Activated B cell treated with CpG ODN at 0.5 μM for 24 hours (primary cell): ENCODE data around the gene ZNF326. TPM values are rescaled to one million over a fixed set of nuclear protein-coding genes. Genes with fewer than 3 reads are reported as not detected.

Source experiments
- ATAC-seq: fragments of 200-7000 bp; cut with Tn5 transposase; one replicate; pipeline ENCODE4 v1.10.0; 2021; ENCODE audit warnings: low read depth, mild to moderate bottlenecking, moderate library complexity
- CTCF ChIA-PET: fragments of 350-600 bp; sonication (Branson Sonifier 250); formaldehyde crosslinking; loops from one replicate; lab custom pipeline; 2021; ENCODE audit warnings: antibody characterized with exemption; lab: Charles Lee
- POLR2A ChIA-PET: fragments of 350-600 bp; sonication (Branson Sonifier 250); formaldehyde crosslinking; loops from one replicate; lab custom pipeline; 2021; ENCODE audit warnings: antibody characterized with exemption; lab: Charles Lee
- DNase-seq: peaks from one replicate; pipeline ENCODE4 v3.0.0; 2022
- H3K27ac Mint-ChIP-seq: one replicate; pipeline ENCODE4 v1.8.0; 2020; ENCODE audit warnings: mixed read lengths
- H3K27me3 Mint-ChIP-seq: one replicate; pipeline ENCODE4 v1.8.0; 2021; ENCODE audit warnings: mixed read lengths
- H3K36me3 Mint-ChIP-seq: one replicate; pipeline ENCODE4 v1.8.0; 2021; ENCODE audit warnings: low read depth, mixed read lengths
- H3K4me1 Mint-ChIP-seq: one replicate; pipeline ENCODE4 v1.8.0; 2021; ENCODE audit warnings: mixed read lengths
- H3K4me3 Mint-ChIP-seq: one replicate; pipeline ENCODE4 v1.8.0; 2020; ENCODE audit warnings: mild to moderate bottlenecking, mixed read lengths
- H3K9me3 Mint-ChIP-seq: one replicate; pipeline ENCODE4 v1.8.0; 2020; ENCODE audit warnings: mixed read lengths
- intact Hi-C: fragments of 100-400 bp; cut with micrococcal nuclease; formaldehyde crosslinking; loops from one replicate; pipeline ENCODE4 v1.15.1; 2024
- total RNA-seq: library from RNA; stranded (reverse); gene quantifications from 2 replicates; pipeline ENCODE4 v1.2.3, GENCODE V29; 2022
- TF ChIP-seq, protein P1 (sequence below): fragments of 200-600 bp; IDR thresholded peaks from one replicate; pipeline ENCODE4 v1.8.0; 2022; ENCODE audit warnings: antibody characterized with exemption, mild to moderate bottlenecking

The ZNF326 gene
- total RNA-seq, 1 donor from 2014 or later: 30.3 TPM

DNA sequence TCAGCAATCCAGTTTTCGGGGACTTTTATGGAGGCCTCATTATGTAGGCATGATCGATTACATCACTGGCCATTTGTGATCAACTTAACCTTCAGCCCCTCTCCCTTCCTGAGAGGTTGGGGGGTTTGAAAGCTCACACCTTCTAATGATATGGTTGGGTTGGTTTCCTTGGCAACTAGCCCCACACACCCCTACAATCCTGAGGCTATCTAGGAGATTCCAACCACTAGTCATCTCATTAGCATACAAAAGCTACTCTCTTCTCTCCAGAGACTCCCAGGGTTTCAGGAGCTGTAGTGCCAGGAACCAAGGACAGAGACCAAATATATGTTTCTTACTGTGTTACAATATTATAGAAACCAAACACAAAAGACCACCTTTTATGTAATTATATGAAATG lies 35.2 kb upstream of the ZNF326 start:
- ATAC-seq (no peak), DNase-seq (no peak)
- Mint-ChIP-seq H3K4me3 (no peak overlapping the region), H3K9me3 (no peaks in the 10 kb centered on the region), H3K36me3 (no peaks in the 10 kb centered on the region), H3K4me1 (peaks cover 16% of the 10 kb centered on the region), H3K27ac (no peak overlapping the region), H3K27me3 (no peaks in the 10 kb centered on the region)
- intact Hi-C loops: no loop called here
- TF ChIP-seq, protein P1, sequence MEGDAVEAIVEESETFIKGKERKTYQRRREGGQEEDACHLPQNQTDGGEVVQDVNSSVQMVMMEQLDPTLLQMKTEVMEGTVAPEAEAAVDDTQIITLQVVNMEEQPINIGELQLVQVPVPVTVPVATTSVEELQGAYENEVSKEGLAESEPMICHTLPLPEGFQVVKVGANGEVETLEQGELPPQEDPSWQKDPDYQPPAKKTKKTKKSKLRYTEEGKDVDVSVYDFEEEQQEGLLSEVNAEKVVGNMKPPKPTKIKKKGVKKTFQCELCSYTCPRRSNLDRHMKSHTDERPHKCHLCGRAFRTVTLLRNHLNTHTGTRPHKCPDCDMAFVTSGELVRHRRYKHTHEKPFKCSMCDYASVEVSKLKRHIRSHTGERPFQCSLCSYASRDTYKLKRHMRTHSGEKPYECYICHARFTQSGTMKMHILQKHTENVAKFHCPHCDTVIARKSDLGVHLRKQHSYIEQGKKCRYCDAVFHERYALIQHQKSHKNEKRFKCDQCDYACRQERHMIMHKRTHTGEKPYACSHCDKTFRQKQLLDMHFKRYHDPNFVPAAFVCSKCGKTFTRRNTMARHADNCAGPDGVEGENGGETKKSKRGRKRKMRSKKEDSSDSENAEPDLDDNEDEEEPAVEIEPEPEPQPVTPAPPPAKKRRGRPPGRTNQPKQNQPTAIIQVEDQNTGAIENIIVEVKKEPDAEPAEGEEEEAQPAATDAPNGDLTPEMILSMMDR: no peak
- CTCF ChIA-PET: no interaction called here
- POLR2A ChIA-PET: no interaction called here

DNA sequence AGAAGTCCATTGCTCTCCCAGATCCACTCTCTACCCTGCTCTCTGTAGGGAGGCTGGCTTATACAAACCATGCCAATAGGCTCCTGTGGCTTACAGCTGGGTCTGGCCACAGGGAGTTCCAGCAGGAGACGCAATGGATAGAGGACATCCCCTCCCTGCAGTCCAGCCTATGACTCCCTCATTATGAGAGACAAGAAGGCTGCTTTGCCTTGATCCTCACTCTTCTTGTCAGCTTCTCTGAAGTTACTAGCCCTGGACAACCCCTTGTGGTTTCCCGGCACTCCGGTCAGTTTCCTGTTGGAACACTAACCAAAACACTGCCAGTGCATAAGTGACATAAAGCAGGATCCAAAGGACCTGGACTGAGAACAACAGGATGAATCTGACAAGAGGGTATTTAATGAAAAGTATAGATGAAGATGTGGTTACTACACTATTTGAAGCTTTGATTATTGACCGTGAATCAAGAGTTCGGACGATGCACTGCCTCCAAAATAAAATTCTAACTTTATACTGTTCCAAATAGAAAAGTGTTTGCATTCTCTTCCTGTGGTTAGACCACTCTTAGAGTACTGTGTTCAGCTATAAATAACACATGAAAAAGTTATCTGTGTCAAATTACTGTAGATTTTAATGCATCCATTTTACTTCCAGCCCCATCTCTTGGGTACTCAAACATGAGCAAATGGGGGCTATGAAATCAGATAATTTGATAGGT lies 32.7 kb upstream of the ZNF326 start:
- CTCF ChIA-PET: no interaction called here
- TF ChIP-seq, protein P1: no peak
- Mint-ChIP-seq H3K27me3 (peaks cover 1% of the 10 kb centered on the region), H3K27ac (no peak overlapping the region), H3K9me3 (no peaks in the 10 kb centered on the region), H3K4me1 (peaks cover 20% of the 10 kb centered on the region), H3K4me3 (no peak overlapping the region), H3K36me3 (no peaks in the 10 kb centered on the region)
- intact Hi-C loops: no loop called here
- DNase-seq: no peak
- ATAC-seq: no peak
- POLR2A ChIA-PET: no interaction called here

DNA sequence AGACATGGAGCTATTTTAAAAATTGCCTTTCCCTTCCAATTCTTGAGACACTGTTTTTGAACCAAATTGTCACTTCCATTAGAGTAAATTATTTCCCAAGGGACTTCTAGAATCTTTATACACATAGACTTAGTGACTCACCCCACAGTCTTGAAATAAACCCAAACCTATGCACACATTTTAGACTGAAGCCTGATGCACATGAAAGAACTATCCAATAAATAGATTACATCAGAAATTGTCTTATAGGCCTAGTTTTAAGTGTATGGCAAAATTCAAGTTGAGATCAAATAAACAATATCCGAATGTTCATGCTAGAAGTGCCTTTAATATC lies 32.2 kb upstream of the ZNF326 start:
- DNase-seq (no peak), ATAC-seq (no peak)
- Mint-ChIP-seq H3K27me3 (peaks cover 1% of the 10 kb centered on the region), H3K27ac (no peak overlapping the region), H3K36me3 (no peaks in the 10 kb centered on the region), H3K9me3 (no peaks in the 10 kb centered on the region), H3K4me3 (no peak overlapping the region), H3K4me1 (peaks cover 18% of the 10 kb centered on the region)
- ChIA-PET POLR2A (no interaction called here), CTCF (no interaction called here)
- intact Hi-C loops: no loop called here
- TF ChIP-seq, protein P1: no peak

DNA sequence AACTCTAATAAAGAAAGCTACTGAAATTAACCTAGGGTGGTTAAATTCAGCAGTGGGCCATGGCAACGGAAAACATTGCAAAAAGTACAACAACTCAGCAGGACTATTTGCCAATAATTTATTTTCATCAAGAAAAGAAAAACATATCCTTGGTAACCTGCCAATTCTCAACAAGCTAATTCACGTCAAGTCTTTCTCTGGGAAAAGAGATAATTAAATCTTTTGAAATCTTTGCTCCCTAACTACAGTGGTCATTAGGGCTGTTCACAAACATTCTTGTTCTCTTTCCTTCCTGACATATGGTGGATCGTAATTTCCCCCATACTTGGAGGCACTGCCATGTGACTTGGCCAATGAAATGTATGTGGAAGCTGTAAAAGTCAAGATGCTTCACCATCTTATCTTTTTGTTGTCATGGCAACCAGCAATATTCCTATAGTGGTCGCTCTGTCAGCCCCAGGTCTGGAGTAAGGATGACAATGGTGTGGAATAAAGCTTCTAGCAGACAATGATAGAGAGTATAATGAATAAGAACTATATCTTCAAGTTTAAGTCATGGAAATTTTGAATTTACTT lies 29.6 kb upstream of the ZNF326 start:
- CTCF ChIA-PET: no interaction called here
- no peak overlapping the region for H3K27ac Mint-ChIP-seq
- H3K4me1 Mint-ChIP-seq: peaks cover 18% of the 10 kb centered on the region
- intact Hi-C loops: no loop called here
- H3K4me3 Mint-ChIP-seq: no peak overlapping the region
- TF ChIP-seq, protein P1: no peak
- POLR2A ChIA-PET: no interaction called here
- H3K27me3 Mint-ChIP-seq: peaks cover 1% of the 10 kb centered on the region
- H3K9me3 Mint-ChIP-seq: no peaks in the 10 kb centered on the region
- H3K36me3 Mint-ChIP-seq: no peaks in the 10 kb centered on the region
- ATAC-seq (no peak), DNase-seq (no peak)

DNA sequence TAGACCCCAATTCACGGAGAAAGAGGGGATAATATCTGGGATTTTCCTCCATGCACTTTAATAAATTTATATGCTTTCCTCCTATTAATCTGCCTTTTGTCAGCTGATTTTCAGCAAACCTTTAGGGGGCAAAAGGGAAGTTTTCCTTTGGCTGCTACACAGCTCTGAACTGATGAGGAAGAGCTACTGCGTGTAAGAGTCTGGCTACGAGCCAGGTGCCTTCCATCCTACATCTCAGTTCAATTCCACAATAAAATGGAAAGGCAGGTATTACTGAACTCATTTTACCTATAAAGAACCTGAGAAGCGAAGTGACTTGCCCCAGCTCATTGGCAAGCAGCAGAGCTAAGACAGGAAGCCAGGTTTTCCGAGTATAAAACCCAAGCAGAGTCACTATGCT lies 28.3 kb upstream of the ZNF326 start:
- H3K36me3 Mint-ChIP-seq: no peaks in the 10 kb centered on the region
- H3K27me3 Mint-ChIP-seq: peaks cover 1% of the 10 kb centered on the region
- H3K4me3 Mint-ChIP-seq: no peak overlapping the region
- DNase-seq: no peak
- POLR2A ChIA-PET: no interaction called here
- intact Hi-C loops: no loop called here
- CTCF ChIA-PET: no interaction called here
- no peak overlapping the region for H3K27ac Mint-ChIP-seq
- H3K9me3 Mint-ChIP-seq: no peaks in the 10 kb centered on the region
- TF ChIP-seq, protein P1: no peak
- peaks cover 18% of the 10 kb centered on the region for H3K4me1 Mint-ChIP-seq
- ATAC-seq: no peak
